ENCODE results near the gene PIEZO2.

GRCh38 chr18:11019295-11020105, 129.9 kb downstream of the PIEZO2 start:
- TF ChIP-seq, protein P1, sequence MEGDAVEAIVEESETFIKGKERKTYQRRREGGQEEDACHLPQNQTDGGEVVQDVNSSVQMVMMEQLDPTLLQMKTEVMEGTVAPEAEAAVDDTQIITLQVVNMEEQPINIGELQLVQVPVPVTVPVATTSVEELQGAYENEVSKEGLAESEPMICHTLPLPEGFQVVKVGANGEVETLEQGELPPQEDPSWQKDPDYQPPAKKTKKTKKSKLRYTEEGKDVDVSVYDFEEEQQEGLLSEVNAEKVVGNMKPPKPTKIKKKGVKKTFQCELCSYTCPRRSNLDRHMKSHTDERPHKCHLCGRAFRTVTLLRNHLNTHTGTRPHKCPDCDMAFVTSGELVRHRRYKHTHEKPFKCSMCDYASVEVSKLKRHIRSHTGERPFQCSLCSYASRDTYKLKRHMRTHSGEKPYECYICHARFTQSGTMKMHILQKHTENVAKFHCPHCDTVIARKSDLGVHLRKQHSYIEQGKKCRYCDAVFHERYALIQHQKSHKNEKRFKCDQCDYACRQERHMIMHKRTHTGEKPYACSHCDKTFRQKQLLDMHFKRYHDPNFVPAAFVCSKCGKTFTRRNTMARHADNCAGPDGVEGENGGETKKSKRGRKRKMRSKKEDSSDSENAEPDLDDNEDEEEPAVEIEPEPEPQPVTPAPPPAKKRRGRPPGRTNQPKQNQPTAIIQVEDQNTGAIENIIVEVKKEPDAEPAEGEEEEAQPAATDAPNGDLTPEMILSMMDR (IDR thresholded peaks at IDR 0.05) = no peak
- no peak for TF ChIP-seq EP300 (IDR thresholded peaks at IDR 0.05)

All from gastroesophageal sphincter (tissue), 3 donors.